RWPE2 (cell line): ENCODE measurements around the gene RFX2.

Source experiments
- ATAC-seq: fragments of 200-7000 bp; cut with Tn5 transposase; 3 replicates; pipeline ENCODE4 v1.9.1; 2021; ENCODE audit warnings: low read depth
- DNase-seq: peaks from one replicate; pipeline ENCODE4 v3.0.0-alpha.2; 2020; ENCODE audit warnings: low spot score
- H3K27ac ChIP-seq: fragments of 450-650 bp; 2 replicates; pipeline ENCODE4 v1.5.1; 2017; ENCODE audit warnings: mild to moderate bottlenecking; ENCODE audit not compliant: poor library complexity, severe bottlenecking
- H3K27me3 ChIP-seq: fragments of 250-450 bp; sonication (Bioruptor Pico); 2 replicates; pipeline ENCODE4 v1.5.1; 2021; ENCODE audit warnings: mild to moderate bottlenecking, moderate library complexity; ENCODE audit not compliant: insufficient read depth, poor library complexity, severe bottlenecking
- H3K36me3 ChIP-seq: fragments of 250-450 bp; sonication (Bioruptor Pico); 2 replicates; pipeline ENCODE4 v1.5.1; 2020; ENCODE audit warnings: low read depth, mild to moderate bottlenecking, moderate library complexity
- H3K4me1 ChIP-seq: fragments of 250-450 bp; sonication (Bioruptor Pico); 2 replicates; pipeline ENCODE4 v1.5.1; 2021; ENCODE audit warnings: mild to moderate bottlenecking, moderate library complexity; ENCODE audit not compliant: insufficient read depth, poor library complexity, severe bottlenecking
- H3K4me3 ChIP-seq: fragments of 250-450 bp; sonication (Bioruptor Pico); 2 replicates; pipeline ENCODE4 v1.5.1; 2021; ENCODE audit warnings: mild to moderate bottlenecking, moderate library complexity; ENCODE audit not compliant: severe bottlenecking
- H3K9me3 ChIP-seq: fragments of 250-450 bp; sonication (Bioruptor Pico); 2 replicates; pipeline ENCODE4 v1.5.1; 2021; ENCODE audit warnings: mild to moderate bottlenecking, moderate library complexity; ENCODE audit not compliant: severe bottlenecking
- TF ChIP-seq, protein P1 (sequence below): fragments of 450-650 bp; IDR thresholded peaks from one replicate; pipeline ENCODE4 v1.5.1; 2017; ENCODE audit warnings: mild to moderate bottlenecking, moderate library complexity; ENCODE audit not compliant: poor library complexity, severe bottlenecking

Gene RFX2

GRCh38 chr19:5952193-5953029 is 157.9 kb downstream of the RFX2 start:
- Histone ChIP-seq H3K4me3 (no peak overlapping the region), H3K9me3 (no peaks in the 10 kb centered on the region), H3K27me3 (no peaks in the 10 kb centered on the region), H3K36me3 (peaks cover 13% of the 10 kb centered on the region; the same call in 1 of the 2 replicates), H3K27ac (no peak overlapping the region), H3K4me1 (peaks cover 14% of the 10 kb centered on the region)
- TF ChIP-seq, protein P1, sequence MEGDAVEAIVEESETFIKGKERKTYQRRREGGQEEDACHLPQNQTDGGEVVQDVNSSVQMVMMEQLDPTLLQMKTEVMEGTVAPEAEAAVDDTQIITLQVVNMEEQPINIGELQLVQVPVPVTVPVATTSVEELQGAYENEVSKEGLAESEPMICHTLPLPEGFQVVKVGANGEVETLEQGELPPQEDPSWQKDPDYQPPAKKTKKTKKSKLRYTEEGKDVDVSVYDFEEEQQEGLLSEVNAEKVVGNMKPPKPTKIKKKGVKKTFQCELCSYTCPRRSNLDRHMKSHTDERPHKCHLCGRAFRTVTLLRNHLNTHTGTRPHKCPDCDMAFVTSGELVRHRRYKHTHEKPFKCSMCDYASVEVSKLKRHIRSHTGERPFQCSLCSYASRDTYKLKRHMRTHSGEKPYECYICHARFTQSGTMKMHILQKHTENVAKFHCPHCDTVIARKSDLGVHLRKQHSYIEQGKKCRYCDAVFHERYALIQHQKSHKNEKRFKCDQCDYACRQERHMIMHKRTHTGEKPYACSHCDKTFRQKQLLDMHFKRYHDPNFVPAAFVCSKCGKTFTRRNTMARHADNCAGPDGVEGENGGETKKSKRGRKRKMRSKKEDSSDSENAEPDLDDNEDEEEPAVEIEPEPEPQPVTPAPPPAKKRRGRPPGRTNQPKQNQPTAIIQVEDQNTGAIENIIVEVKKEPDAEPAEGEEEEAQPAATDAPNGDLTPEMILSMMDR, result no peak
- DNase-seq, result no peak
- ATAC-seq, result no peak

- Histone ChIP-seq H3K36me3 (peaks cover 13% of the 10 kb centered on the region; the same call in 1 of the 2 replicates), H3K9me3 (no peaks in the 10 kb centered on the region), H3K4me1 (peaks cover 14% of the 10 kb centered on the region), H3K27ac (no peak overlapping the region), H3K27me3 (no peaks in the 10 kb centered on the region), H3K4me3 (no peak overlapping the region)
- ATAC-seq (no peak), DNase-seq (no peak)
- TF ChIP-seq, protein P1, result no peak
Observed at GRCh38 chr19:5951338-5951861, 158.9 kb downstream of the RFX2 start.

GRCh38 chr19:5950741-5951140 is 159.6 kb downstream of the RFX2 start:
- H3K4me3 ChIP-seq, result no peak overlapping the region
- no peaks in the 10 kb centered on the region for H3K9me3 ChIP-seq
- H3K36me3 ChIP-seq, result peaks cover 13% of the 10 kb centered on the region
- H3K4me1 ChIP-seq, result peaks cover 14% of the 10 kb centered on the region
- no peak overlapping the region for H3K27ac ChIP-seq
- TF ChIP-seq, protein P1, result no peak
- DNase-seq (no peak), ATAC-seq (no peak)
- no peaks in the 10 kb centered on the region for H3K27me3 ChIP-seq

- TF ChIP-seq, protein P1, result no peak
- Histone ChIP-seq H3K36me3 (peaks cover 13% of the 10 kb centered on the region), H3K4me3 (no peak overlapping the region), H3K27ac (no peak overlapping the region), H3K9me3 (no peaks in the 10 kb centered on the region), H3K27me3 (no peaks in the 10 kb centered on the region), H3K4me1 (peaks cover 14% of the 10 kb centered on the region)
- DNase-seq (no peak), ATAC-seq (no peak)
Observed at GRCh38 chr19:5949792-5950305, 160.5 kb downstream of the RFX2 start.
